CD4-positive, alpha-beta T cell treated with Interleukin-17A for 1 hour (primary cell): ENCODE data around the gene ANKRD22.
A peak's percentile ranks its signal among the peaks of the same experiment; 100 is the strongest.

Experiments used
- DNase-seq: peaks from one replicate; pipeline ENCODE4 v3.0.0-alpha.2; 2020

Gene ANKRD22

GRCh38 chr10:88794731-88795130, 56.9 kb downstream of the ANKRD22 start:
- no peak for DNase-seq

DNA sequence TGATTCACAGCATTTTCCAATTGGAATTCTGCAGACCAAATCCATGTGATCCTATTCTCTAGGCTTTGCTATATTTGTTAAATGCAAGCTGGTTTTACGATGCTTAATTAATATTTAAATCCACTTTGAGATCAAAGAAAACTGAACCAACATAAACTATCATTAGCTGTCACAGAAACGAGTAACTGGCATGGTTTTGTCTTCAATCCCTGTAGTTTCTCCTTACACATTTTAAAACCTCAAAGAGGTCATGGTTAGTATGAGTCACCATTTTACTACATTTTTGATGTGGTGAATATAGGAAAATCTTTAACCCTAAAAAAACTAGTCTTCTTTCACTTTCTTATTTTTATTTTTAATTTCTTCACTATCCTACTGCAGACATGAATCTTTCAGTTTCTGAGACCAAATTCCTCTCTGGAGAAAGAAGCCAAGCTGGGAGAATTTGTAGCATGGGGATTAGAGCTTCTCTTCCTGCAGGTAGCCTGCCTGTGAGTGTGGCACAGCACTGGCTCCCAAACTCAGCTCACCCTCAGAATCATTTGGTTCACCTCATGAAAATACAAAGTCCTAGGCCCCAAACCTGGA, 57.8 kb downstream of the ANKRD22 start:
- DNase-seq, result peak; percentile 21

DNA sequence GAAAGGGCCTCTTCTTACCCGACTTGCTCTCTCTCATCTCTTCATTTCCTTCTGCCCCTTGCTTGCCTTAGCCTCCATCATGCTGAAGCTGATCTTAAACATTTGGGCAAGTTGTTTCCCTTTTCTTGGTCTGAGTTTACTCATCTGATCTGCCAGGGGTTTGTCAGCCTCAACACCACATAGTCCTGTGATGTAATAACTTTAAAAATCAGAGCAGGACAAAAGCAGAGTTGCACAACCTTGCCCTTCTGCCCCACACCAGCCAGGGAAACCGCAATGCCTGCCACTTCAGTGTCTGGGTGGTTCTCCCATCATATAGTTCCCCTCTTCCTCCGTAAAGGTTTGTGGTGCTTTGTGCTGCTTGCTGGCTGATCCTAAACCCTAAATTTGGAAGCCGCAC, 59.0 kb downstream of the ANKRD22 start:
- DNase-seq, result peak; percentile 35

DNA sequence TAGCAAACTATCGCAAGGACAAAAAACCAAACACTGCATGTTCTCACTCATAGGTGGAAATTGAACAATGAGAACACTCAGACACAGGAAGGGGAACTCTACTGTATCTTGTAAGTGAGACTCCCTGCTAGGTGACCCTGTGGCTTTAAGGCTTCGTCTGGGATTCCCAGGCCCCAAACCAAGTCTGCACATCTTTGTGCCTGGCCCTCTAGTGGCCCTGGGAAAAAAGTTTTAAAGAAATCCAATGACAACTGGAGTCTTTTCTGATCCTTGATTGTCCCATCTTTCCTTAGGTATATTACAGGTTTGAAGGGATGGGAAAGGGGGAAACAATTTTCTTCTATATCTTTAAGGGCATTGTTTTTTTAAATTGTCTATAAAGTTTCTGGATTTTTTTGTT, 59.7 kb downstream of the ANKRD22 start:
- DNase-seq, result no peak

DNA sequence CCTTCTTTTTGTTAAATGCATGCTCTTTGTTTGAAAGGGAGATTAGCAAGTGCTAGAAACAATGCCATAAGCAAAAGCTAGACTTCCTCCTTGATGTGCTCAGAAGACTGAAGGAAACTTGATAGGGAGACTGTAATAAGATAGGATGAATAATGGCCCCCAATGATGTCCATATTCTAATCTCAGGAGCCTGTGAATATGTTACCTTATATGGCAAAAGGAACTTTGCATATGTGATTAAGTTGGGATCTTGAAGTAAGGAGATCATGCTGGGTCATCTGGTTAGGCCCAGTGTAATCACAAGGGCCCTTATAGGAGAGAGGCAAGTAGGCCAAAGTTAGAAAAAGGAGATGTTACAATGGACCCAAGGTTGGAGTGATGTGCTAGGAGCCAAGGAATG, 62.7 kb downstream of the ANKRD22 start:
- DNase-seq, result no peak

DNA sequence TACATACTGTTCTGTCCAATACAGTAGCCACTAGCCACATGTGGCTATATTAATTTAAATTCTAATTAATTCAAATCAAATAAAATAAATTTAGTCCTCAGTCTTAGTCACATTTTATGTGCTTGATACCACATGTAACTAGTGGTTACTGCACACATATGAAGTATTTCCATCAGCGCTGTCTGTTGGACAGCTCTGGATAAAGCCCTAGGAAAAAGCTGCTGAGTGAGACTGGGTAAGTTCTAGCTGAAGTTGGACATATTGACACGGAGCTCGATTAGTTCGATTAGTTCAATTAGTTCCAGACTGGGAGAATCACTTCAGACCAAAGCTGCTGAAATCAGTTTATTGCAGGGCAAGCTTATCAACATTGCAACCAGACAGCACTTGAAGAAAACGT, 64.2 kb downstream of the ANKRD22 start:
- no peak for DNase-seq

- DNase-seq, result no peak
These were observed 65.4 kb downstream of the ANKRD22 start for GRCh38 chr10:88786032-88786770.

GRCh38 chr10:88783724-88784123, 67.9 kb downstream of the ANKRD22 start:
- no peak for DNase-seq

DNA sequence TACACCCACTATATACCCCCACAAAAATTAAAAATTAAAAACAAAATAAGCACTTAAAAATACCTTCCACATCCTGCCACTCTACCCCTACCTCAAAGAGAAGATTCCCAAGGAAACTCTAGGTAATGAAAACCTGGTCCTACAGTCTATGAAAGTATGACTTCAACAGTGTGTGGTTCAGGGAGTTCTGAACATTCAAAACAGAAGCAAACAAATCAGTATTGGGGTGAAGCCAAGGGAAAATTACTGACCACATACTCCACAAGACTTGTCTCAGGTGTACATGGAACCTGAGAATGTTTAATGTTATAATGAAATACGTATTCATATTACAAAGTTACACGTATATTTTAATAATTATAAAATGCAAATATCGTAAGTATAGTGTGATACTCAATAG, 69.4 kb downstream of the ANKRD22 start:
- DNase-seq, result no peak

DNA sequence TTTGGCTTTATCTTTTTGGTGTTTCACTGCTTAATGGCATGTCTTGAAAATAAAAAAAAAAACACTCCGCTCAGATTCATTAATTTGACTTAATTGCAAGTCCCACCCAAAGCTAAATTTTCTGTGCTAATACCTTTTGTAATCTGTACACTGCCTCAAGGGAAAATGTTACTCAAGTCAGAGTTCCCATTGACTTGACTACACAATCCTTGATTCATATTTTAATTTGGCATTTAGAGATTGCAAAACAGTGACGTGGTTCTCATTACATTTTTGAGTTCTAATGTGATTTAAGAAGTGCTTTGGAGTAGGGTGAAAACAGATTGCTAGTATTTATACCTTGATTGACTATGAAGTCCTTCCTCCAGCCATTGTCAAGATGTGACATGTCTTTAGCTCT, 70.4 kb downstream of the ANKRD22 start:
- no peak for DNase-seq
